ENCODE measurements around the gene IL31RA.

The IL31RA gene

DNA sequence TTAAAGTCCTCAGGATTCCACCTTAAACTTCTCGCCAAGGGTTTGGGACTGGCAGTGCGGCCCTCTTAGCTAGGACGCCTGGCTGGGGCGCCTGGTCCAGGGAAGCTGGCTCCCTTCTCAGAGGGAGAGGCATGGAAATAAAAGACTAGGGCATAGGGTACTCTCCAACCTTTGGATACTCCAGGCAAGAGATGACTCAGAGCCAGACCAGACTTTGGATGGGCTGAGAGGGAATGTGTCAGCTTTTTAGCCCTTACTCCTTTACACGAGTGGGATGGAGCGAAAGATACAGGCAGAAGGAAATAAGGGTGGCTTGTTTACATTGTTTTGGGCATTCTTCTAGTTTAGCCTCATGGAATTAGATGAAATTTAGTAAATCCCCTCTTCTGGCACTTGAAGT is 48.2 kb downstream of the IL31RA start:
- DNase-seq (ENCODE audit: low read depth, low spot score) = no peak
- no peak overlapping the region for H3K27ac ChIP-seq

DNA sequence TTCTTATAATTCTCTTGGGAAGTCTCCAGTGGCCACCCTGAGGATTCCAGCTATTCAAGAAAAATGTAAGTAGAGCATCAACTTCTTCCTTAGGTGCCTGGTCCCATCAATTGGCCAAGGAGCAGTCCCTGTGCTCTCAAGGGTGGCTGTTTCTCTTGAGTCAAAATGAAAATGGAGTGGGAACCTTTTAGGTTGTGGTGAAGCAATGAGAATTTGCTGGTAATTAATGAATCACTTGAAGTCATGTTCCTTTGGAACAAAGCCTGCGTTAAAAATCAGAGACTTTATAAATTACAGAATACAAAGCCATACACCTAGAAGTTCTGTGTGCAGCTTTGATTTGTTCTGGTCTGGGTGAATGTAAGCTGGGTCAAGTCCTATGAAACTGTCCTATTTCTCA is 48.9 kb downstream of the IL31RA start:
- H3K27ac ChIP-seq = no peak overlapping the region
- no peak for DNase-seq (ENCODE audit: low read depth, low spot score)

DNA sequence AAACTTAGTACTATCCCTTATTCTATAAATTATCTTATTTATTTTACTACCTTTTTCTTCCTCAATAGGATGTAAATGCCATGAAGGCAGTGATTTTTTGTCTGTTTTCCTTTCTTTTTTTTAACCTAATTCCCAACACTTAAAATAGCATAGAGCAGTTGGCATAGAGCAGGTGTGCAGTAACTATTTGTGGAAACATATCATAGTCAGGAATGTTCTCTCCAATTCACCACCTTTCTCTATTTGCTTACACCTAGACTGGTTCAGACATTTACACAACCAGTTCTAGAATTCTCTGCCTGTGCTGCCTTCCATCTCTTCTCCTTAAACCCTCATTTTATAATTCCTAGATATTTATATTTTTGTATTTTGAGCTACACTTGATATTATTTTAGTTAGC is 49.6 kb downstream of the IL31RA start:
- no peak for DNase-seq (ENCODE audit: low read depth, low spot score)
- no peak overlapping the region for H3K27ac ChIP-seq

DNA sequence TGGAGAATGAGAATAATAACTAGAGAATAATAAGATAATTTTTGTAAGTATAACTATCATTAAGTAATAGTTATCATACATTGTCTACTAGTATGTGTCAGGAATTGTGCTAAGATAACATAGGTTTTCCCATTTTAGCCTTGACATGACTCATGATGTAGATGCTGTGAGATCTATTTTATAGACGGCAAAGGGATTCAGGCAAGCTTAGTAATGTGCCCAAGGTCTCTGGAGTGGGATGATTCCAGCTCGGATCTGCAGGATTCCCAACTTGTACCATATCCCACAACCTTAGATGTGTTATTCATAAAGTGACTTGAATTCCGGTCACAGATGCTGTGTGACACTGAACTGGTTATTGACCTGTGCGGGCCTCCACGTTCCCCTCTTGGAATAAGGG is 51.5 kb downstream of the IL31RA start:
- DNase-seq (ENCODE audit: low read depth, low spot score) = no peak
- H3K27ac ChIP-seq = no peak overlapping the region

DNA sequence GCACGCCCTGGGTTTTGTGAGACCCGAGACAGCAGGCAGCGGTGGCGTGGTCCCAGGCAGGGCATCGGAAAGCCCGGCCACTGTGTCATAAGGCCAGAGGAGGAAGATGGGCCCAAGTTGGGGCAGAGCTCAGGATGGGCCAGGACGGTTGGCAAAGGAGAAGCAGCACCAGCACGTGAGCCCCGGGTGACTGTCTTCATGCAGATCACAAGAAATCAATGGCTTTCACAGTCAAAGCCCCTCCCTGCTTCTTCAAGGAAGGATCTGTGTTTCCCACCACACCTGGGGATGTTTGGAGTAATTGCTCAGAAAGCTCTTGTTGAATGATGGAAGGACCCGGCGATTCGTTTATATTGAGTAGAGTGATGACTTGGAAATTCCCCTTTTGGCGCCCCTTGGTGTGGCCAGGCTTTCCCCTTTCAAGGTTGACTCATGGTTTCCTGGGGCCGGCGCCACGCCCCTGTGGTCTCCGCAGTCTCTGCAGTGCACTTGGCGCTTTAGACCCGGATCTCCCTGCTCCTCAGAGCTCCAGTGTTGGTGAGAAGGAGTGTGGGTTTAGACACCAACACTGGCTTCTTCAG is 52.1 kb downstream of the IL31RA start:
- no peak overlapping the region for H3K27ac ChIP-seq
- no peak for DNase-seq (ENCODE audit: low read depth, low spot score)

DNA sequence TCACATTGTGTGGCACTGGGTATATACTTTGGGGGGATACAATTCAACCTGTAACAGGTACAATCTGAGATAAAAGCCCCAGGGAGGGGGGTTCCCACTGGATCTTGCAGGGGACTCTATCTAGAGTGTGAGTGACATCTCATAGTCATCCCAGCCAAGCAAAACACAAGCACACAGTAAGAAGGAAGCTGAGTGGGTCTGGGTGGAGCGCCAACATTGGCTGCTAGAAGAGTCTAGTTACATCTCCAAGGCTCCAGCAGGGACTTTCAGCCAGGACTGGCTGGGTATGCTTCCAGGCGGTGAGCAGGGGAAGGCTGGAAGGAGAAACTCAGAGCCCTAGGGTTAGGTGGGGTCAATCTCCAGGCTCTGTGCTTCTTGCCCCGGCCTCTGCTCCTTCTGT is 53.0 kb downstream of the IL31RA start:
- no peak for DNase-seq (ENCODE audit: low read depth, low spot score)
- no peak overlapping the region for H3K27ac ChIP-seq

DNA sequence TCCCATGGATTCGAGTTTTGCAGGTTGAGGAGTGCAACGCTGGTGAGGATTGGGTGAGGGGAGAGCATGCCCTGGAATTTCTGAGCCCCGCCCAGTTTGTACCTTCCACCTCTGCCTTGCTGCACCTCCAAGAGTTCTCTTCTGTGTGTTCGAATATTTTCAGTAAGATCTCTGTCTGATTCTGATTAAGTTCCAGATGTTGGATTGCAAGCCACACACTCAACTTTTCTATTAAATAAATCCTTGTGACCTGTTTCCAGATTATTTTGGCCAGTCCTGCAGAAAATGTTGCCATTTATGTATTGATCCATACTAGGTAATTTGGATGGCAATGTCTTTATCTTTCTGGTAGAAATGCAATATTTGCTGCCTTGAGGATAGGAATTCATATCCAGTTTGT is 54.1 kb downstream of the IL31RA start:
- no peak overlapping the region for H3K27ac ChIP-seq
- no peak for DNase-seq (ENCODE audit: low read depth, low spot score)

DNA sequence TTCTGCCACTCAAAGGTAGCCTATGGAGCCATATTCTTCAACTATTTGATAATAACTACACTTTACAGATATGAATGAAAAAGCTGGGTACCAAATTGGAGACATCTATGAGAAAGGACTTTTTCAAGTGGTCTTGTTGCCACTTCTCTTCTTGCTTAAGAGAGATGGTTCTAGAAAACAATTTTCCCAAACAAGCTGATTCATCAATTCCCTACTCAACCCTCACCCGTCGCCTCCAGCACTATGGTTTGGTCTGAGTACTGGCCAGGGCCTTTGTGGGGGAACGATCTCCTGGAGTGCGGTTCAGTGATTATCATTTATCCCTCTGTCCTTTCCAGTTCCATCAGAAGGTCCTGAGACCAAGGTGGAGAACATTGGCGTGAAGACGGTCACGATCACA is 56.8 kb downstream of the IL31RA start:
- no peak overlapping the region for H3K27ac ChIP-seq
- no peak for DNase-seq (ENCODE audit: low read depth, low spot score)

DNA sequence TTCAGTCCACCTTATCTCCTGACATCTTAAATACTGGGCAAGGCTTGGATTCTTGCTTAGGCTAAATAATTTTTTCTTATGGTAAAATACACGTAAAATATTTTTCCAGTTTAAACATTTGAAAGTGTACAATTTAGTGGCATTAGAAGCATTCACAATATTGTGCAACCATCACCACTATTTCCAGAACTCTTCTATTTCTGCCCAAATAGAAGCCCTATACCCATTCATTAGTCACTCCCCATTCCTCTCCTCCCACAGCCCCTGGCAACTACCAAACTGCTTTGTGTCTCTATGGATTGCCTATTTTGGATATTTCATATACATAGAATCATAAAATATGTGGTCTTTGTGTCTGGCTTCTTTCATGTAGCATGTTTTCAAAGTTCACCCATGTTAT is 57.6 kb downstream of the IL31RA start:
- H3K27ac ChIP-seq = no peak overlapping the region
- no peak for DNase-seq (ENCODE audit: low read depth, low spot score)

DNA sequence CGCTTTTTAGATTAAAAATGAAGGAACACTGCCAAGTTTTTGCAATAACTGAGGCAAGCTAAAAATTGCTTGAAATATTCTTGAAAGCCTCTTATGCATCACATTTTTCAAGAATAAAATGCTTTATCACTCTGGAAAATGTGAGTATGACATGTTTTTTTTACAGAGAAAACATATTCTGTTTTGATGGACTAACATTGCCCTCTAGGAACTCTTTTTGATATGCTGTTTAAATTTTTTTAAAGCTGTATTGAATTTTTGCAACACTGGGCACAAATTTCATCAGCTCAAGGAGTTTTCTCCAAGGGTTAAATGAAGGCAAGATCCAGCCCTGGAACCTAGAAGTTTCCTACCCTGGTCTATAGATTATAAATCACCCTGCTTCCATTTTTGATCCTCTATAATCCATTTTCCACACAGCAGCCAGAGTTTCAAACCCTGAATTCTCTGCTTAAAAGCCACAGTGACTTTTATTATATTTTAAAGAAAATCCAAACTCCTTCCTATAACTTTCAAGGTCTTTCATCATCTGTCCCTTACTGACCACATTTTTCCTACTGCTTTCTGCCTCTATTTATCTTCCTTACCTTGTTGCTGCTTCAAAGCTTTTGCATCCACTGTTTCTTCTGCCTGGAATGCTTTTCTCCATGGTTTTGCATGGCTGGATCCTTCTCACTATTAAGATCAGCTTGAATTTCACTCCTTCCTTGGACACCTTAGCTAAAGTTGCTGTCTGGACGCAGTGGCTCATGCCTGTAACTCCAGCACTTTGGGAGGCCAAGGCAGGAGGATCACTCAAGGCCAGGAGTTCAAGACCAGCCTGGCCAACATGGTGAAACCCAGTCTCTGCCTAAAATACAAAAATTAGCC is 60.9 kb downstream of the IL31RA start:
- DNase-seq (ENCODE audit: low read depth, low spot score) = no peak
- no peak overlapping the region for H3K27ac ChIP-seq

DNA sequence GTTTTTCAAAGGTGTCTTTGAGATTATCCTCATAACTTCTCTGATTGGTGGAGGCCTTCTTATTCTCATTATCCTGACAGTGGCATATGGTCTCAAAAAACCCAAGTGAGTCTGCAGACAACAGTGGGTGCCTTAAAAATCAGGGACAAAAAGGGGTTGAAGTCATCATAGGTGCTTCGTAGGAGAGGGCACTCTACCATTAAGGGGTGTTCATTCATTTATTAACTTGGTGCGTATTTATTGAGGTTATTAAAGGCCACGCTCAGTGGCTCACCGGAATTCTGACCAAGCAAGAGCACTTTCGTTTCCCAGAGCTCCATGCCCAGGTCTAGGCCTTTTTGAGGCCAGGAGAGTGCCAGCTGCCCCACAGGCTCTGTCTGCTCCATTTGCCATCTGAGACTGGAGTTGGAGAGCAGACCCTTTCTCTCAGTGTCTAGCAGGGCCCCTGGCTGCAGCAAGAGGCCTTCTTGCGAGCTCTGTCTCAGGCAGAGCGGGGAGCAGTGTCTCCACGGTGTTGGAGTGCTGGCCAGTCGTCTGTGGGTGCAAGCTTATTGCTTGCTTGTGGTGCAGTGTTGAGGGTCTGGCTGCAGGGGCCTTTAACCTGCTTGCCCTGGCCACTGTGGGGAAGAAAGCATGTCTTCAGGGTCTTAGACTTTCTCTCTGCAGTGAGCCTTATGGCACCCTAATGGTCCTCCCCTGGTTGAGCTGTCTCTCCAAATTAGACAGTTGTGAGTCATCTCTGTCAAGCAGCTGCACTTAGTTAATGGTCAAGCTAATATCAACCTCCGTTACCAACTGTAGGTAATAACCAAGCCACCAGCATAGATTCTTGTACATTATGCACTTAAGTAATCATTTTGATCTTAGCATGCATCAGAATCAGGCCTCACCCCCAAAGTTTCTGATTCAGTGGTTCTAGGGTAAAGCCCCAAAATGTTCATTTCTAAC is 62.6 kb downstream of the IL31RA start:
- H3K27ac ChIP-seq = no peak overlapping the region

DNA sequence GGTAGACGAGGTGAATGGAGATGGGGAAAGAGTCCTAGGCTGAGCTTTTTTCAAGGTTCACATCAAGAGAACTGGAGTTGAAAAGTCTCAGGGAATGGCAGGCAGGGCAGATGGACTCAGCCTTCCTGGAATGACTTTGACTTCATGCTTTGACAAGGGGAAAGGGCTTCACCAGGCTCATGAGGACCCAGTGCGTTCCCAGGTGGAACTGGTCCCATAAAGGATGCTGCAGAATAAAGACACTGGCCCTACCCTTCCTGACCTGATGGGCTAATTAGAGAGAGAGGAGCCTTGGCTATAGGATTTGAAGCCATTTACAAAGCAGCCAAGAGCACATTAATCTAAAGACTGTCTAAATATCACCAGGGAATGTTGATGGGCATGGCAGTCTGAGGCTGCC is 63.8 kb downstream of the IL31RA start:
- no peak for DNase-seq (ENCODE audit: low read depth, low spot score)

More for the DNA sequence above, 62.6 kb downstream of the IL31RA start:
- DNase-seq (ENCODE audit: low read depth, low spot score) = no peak

DNA sequence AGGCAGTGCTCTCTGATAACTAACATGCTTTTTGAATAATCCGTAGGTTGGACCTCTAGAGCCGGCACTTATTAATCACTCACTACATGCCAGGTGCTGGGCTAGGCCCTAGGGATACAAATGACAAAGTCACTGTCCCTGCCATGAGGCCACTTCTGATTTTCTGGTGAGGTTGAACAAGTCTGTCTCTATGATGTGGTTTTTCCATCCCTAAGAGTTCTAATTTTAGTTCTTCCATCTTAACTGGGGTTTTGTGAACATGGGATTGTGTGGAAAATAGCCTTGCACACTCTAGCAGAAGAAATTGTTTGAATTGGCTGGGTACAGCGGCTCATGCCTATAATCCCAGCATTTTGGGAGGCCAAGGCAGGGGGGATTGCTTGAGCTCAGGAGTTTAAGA is 64.6 kb downstream of the IL31RA start:
- no peak for DNase-seq (ENCODE audit: low read depth, low spot score)
- H3K27ac ChIP-seq = no peak overlapping the region

More for the DNA sequence above, 63.8 kb downstream of the IL31RA start:
- H3K27ac ChIP-seq = no peak overlapping the region

DNA sequence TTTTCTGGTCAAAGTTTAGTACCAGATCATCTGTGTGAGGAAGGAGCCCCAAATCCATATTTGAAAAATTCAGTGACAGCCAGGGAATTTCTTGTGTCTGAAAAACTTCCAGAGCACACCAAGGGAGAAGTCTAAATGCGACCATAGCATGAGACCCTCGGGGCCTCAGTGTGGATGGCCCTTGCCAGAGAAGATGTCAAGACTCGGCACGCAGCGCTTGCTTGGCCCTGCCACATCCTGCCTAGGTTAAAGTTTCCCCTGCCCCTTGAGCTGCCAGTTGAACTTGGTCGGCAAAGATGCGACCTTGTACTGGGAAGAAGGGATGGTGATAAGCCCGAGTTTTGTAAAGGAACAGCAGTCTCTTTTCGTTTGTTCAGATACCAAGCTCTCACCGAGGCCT is 65.8 kb downstream of the IL31RA start:
- no peak for DNase-seq (ENCODE audit: low read depth, low spot score)
- no peak overlapping the region for H3K27ac ChIP-seq

DNA sequence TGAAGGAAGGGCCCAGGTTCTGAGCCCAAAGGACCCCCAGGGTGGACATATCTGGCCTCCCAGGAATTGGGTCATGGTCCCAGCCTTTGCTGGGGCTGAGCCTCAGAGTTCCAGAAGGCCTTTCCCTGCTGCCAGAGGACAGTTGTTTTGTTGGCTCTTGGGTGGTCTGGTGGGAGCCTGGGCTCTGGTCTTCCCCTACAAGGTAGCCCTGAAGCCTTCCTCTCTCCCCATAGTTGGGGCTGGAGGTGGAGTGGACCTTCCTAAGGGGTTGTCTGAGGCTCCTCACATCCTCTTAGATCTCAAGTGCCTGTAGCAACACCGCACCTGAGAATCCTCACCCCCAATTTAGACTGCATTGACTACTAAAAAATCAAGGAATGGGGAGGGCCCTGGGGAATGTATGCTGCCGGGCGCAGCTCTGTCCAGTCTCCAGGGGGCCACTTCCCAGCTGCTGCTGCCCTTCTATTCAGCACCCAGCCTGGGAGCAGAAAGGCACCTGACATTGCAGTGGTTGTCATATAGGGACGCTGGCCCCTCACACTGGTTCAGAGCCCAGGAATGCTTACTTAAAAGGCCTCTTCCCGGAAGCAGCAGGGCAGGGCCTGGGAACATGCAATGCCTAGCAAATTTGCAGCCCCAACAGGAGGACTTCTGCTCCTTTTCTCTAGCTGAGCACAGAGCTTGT is 66.4 kb downstream of the IL31RA start:
- H3K27ac ChIP-seq = no peak overlapping the region
- DNase-seq (ENCODE audit: low read depth, low spot score) = no peak

DNA sequence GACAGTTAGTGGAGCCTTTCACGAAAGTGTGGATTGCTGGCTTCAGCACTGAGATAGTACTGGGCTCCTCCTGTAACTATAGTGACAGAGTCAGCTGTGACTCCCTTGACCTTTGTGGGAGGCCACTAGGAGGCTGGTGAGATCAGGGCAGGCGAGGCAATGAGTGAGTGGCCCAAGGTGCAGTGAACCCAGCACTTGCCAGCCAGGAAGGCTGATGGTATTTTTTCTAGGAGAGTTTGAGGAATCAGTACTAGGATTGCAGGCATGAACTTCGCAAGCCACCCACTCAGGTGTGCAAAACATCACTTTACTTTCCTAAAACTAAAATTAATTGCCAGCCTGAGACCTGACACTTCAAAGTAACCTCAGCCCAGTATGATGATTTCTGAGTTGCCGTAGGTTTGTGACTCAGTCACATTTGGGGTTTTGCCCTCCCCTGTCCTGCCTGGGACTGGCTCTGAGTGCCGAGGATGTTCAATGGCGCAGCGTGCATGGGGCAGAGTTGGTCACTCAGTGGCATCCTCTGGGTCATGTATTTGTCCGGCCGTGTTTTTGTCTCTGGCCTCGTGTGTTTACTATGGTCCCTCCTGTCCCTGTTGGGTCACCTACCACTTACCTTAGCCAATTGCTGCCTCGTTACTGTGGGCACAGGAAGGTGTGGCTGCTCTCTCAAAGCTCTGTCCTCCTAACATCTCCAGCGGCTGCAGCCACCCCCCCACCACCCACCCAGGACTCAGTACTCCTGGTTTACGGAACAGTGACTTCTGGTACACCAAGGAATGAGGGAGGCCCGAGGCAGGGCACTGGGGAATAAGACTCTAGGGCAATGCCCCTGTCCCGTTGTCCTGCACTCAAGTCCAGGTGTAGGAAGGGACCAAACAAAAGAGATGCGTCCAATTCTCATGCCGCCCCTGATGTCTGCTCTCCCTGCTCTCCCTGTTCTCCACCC is 67.2 kb downstream of the IL31RA start:
- no peak overlapping the region for H3K27ac ChIP-seq
- DNase-seq (ENCODE audit: low read depth, low spot score) = no peak

DNA sequence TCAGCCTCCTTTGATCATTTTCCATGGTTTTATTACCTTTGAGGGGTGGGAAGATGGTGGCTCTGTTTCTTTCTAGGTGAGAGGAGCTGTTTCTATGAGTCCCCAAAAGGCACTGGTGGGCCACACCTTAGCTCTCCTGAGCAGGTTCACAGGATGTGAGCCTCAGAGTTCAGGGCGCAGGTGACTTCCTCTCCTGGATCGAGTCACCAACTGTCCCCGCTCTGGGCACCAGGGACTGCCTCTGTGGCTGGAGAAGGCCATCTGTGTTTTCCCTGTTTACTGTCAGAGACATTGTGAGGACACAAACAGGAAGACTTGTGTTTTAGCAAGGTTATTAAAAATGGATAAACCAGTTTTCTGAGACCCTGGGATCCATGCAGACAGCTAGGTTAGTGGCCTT is 68.5 kb downstream of the IL31RA start:
- no peak overlapping the region for H3K27ac ChIP-seq
- DNase-seq (ENCODE audit: low read depth, low spot score) = no peak

DNA sequence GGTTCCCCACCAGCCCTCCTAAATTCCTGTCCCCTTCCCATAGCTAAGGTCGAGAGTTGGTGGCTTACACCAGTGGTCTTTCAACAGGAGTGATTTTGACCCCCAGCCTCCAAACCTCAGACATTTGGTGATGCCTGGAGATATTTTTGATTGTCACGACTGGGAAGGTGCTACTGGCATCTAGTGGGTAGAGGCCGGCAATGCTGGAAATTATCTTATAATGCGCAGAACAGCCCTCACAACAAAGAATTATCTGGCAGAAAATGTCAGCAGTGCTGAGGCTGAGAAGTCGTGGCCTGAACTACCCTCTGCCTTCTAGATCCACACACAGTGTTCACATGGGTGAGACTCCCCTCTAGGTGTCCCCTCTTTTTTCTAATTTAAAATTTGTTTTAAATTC is 69.6 kb downstream of the IL31RA start:
- DNase-seq (ENCODE audit: low read depth, low spot score) = no peak
- no peak overlapping the region for H3K27ac ChIP-seq

DNA sequence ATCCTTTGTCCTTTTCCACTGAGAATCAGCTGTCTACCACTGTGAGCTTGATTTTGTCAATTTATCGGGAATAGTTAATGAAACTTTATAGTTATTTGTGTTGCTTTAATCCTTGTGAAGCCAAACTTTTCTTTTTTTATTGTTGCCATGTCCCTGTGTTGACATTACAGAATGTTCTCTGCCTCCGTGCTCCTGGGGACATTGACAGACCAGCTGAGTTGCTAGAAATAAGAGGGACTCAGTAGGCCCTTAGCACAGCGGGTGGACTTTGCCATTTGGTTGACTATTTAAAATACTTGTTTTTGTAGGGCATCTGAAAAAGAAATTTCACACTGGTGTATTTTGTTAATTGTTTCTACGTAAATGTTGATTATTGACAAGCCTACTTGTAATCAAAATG is 70.5 kb downstream of the IL31RA start:
- no peak overlapping the region for H3K27ac ChIP-seq
- DNase-seq (ENCODE audit: low read depth, low spot score) = no peak
